Measurements from ENCODE around the gene IFI27L1.

- TF ChIP-seq CTCF (IDR thresholded peaks at IDR 0.05; ENCODE audit: extremely low read depth in 1 of 2, insufficient read depth in 1 of 2, low read depth in 1 of 2, low read length in 2 of 2) (no peak), POLR2AphosphoS5 (IDR thresholded peaks at IDR 0.05; ENCODE audit: insufficient read depth, low read depth, low read length) (no peak), EZH2 (IDR thresholded peaks at IDR 0.05; ENCODE audit: borderline replicate concordance, low read depth, low read length, severe bottlenecking) (no peak), MAX (IDR thresholded peaks at IDR 0.05; ENCODE audit: insufficient read depth, insufficient read length) (no peak), POLR2A (IDR thresholded peaks at IDR 0.05; ENCODE audit: low read depth, low read length) (no peak), FOS (IDR thresholded peaks at IDR 0.05; ENCODE audit: borderline replicate concordance, insufficient read depth, low read length) (no peak), GATA2 (IDR thresholded peaks at IDR 0.05; ENCODE audit: insufficient read depth, insufficient read length, low read depth, low read length) (no peak), JUN (IDR thresholded peaks at IDR 0.05; ENCODE audit: borderline replicate concordance, insufficient read depth, insufficient read length, low read depth) (no peak), MYC (IDR thresholded peaks at IDR 0.05; ENCODE audit: low read depth, low read length) (no peak)
Observed at GRCh38 chr14:94093418-94093817, 12.3 kb downstream of the IFI27L1 start.

Data from endothelial cell of umbilical vein (primary cell).